CD4-positive, alpha-beta T cell treated with Interleukin-4 for 4 hours (primary cell): ENCODE results near the gene PRKCH.
"Not testable (repeated sequence)": the region's sequence is repeated elsewhere in the genome, so short reads cannot be mapped to it uniquely, and the experiment has no call there.

Source experiments
- DNase-seq: peaks from one replicate; pipeline ENCODE4 v3.0.0-alpha.2; 2020

PRKCH gene

DNA sequence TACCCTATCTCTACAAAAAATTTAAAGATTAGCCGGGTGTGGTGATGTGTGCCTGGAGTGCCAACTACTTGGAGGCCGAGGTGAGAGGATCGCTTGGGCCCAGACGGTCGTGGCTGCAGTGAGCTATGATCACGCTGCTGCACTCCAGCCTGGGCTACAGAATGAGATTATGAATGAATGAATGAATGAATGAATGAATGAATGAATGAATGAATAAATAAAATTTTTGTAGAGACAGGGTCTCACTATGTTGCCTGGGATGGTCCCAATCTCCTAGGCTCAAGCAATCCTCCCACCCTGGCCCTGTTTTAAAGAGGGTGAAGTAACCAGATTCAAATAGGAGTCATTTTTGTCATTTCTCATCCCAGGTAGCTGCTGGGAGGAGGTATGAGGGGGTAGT lies 197.7 kb downstream of the PRKCH start:
- no peak for DNase-seq

DNA sequence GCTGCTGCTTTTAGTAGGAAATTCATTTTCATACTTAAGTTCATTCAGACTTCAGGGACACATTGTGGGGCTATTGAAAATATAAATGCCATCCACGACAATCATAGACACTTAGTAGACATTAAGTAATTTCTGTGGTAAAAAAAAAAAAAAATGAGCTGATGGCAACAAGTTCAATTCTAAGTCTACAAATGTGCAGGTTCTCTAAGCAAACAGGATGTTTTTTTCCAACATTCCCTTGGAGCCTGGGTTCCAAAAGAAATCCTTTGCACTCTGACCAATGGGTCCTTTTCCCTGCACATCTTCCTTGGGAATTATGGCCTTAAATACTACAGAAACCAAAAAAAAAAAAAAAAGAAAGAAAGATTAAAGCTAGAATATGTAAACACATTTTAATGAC lies 198.4 kb downstream of the PRKCH start:
- DNase-seq: no peak

DNA sequence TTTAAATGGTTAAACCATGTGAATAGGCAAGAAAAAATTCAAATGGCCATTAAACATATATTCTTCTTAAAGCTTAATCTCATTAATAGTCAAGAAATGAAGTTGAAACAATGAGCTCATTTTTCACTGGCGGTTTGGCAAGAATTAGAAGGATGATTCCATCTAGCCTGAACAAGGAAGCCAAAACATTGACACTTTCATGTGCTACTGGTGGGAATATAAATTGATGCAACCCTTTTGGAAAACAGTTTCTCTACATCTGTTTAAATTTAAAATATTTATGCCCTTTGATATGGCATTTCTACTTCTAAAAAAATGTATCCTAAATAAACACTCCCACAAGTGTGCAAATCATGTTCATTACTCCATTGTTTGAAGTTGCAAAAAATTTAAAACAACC lies 199.2 kb downstream of the PRKCH start:
- DNase-seq: no peak

DNA sequence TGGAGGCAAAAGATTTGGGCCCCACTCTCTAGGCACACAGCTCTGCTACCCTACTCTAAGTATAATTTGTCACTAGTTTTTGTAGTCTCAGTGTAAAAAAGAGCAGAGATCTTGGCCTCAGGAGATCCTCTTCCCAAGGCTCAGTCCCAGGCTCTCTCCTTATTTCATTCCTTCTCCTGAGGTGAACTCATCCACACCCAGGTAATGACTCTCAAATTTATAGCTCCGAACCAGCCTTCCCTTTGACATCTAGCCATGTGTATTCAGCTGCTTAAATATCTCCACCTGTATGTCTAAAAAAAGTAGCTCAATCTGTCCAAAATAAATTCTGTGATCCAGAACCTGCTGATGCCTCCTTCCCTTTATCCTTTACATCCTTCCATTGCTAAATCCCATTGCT lies 200.4 kb downstream of the PRKCH start:
- no peak for DNase-seq

DNA sequence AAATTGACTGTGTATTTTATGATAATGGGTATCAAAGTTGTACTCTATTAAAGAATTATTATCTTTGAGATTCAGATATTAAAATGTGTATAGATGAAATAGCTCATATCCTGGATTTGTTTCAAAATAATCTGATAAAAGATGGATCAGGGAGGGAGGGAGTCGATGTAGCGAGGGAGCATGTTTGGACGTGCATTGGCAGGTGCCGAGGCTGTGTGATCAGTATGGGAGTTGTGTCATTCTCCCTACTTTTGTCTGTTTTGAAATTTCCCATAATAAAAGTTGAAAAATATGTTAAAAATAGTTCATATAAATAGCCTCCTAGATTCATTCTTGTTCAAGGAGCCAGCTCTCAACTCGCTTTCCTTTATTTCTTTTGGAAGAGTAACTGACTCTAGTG lies 202.4 kb downstream of the PRKCH start:
- DNase-seq: no peak

DNA sequence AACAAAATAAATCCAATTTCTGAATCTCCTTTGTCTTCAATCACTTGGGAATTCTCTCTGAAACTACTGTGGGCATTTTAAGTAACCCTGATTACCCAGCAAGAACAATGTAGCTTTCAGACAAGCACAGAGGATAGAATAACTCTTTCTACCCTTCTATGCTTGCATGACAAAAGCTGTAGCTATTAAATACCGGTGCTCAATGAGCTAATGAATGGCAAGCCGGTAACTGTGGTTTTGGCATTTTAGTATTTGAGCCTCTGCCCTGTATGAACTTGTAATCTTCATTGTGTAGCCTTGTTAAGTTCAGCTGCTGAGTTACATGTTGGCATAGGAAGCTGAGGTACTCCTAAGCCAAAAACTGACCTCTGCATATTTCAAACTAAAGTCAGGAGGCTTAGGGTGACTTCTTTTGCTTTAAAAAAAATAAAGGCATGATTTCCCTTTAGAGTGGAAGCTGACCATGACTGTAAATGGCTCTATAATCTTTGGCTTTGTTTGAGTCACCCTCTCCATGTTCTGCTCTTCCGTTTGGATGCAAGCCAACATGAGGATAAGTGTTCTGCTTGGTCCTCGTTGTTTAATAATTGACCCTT lies 202.9 kb downstream of the PRKCH start:
- DNase-seq: no peak

DNA sequence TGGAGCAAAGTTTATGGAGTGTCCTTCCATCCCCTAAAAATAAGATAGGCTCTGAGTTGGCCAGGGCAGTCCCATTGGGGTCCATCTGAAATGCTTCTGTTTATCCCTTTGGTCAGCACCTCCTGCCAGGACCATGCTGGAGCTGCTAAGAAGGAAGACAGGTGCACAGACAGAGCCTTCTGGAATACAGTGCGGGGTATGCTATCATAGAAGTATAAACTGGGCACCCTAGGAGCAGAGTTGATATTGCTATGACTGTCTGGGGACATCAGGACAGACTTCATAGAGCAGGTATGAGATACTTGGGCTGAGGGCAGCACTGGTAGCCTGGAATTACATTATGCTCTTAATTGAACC lies 203.5 kb downstream of the PRKCH start:
- no peak for DNase-seq

DNA sequence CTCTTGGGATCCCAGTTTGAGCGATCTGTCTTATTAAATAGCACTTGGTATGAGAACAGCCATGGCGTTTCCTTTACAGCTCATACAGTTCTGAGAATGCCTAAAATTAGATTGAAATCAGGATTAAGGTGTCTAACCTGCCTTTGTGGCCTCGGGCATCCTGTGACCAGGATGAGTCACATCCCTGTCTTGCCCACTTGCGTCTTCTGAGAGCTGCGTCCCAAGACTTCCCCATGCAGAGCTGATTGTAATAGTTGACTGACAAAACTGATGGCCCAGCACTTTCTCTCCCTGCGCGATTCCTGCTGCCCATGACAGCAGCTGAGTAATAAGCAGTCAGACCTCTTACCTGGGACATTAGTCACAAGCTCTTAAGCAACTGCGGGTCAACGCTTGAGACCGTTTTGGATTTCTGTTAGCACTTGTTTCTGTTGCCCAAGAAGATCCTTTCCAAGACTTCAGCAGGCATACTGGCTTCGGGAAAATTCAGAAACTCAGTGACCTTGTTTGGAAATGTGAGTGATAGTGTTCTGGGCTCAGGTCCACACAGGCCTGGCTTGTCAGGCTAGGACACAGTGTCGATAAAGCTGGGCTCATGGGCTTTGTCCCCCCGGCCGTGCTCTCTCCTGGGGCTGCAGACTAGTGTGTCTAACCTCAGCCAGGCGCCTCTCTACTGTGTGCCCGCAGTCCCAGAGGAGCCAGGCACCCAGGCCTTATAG lies 204.1 kb downstream of the PRKCH start:
- peak; percentile 85 for DNase-seq

DNA sequence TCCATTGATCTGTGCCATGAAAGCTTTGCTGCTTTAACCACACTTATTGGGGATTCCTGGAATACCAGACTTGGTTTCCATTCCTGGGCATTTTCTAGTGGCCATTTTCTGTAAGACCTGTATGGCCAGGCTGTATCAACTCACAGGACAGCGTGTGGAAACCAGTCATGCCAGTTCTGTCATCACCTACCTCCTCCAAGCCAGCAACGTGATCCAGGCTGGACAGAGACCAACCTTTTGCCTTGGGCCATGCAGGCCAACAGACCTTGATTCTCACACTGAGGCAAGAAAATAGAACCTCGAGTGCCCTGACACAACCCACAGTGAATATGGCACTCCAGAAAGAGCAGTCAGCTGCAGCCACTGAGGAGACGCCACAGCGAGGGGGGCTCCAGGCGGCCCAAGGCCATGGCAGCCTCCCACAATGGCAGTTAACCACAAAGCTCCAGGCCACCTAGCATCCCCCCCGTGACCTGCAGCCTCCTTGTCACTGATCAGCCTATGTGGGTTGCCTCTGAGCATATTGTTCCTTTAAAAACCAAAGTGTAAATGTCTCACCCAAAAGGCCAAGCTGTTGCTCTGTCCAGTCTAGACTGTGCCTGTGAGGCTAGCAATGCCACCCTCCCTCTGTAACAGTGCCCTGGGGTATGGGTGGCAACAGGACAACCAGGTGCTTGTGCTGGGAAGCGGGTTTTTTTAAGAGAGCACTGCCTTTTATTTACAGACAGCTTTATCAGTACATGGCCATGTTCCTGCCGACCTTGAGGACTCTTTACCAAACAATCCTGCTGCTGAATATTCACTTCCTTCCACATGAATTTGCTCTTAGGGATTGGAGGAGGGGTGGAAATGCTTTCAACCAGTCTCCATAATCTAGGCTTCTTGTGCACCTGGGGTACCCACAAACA lies 205.3 kb downstream of the PRKCH start:
- DNase-seq: no peak

DNA sequence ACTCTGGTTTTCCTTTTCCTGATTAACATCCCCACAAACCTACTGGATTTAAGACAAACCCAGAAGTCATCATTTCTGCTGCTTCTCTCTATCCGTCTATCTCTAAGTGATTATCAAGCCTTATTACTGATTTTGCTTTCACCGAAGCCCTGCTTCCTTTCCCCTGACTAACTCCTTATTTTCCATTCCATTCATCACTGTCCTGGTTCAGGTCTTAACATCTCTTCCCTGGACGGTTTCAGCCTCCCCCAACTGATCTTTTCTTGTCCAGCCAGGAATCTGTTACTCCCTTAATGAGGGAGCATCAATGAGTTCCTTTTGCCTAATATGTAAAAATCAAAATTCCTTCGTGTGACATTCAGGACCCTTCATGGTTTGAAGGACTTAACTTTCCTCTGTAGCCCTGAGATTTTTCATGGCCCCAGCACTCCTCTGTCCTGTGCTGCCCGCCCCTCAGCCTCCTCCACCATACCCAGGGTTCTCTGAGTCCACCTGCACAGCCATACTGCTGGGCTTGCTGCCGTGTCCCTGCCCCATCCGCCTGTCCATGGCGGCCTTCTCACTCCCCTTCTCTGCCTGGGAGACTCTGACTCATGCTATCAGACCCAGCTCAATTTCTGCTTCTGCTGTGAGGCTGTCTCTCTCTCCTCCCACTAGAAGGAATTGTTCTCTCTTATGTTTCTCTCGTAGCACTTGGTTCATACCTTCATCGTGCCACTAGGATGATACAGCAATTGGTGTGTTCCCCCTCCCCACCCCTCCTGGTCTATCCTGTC lies 206.1 kb downstream of the PRKCH start:
- DNase-seq: no peak

DNA sequence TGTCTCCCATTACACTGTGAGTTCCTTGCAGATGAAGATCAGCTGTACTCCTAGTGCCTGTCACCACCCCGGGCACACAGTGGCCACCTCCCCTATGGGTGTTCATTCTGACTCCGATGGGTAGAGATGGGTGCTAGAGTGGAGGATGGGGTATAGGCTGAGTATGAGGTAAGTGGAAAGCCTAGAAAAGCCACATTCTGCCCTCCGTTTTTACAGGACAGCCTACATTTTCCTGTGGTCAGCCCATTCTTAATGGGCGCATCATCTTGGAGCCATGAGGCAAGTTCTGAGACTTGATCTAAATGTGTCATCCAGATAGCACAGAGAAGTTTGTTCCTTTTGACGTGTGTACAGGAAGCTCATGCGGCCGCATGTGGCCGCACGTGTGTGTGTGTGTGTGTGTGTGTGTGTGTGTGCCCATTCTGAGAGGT lies 207.2 kb downstream of the PRKCH start:
- peak; percentile 36 for DNase-seq

DNA sequence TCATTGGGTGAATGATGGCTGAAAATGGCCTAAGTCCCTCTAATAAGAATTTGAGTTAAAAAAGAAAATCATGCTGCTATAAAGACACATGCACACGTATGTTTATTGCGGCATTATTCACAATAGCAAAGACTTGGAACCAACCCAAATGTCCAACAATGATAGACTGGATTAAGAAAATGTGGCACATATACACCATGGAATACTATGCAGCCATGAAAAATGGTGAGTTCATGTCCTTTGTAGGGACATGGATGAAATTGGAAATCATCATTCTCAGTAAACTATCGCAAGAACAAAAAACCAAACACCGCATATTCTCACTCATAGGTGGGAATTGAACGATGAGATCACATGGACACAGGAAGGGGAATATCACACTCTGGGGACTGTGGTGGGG lies 208.0 kb downstream of the PRKCH start:
- not testable (repeated sequence) for DNase-seq

DNA sequence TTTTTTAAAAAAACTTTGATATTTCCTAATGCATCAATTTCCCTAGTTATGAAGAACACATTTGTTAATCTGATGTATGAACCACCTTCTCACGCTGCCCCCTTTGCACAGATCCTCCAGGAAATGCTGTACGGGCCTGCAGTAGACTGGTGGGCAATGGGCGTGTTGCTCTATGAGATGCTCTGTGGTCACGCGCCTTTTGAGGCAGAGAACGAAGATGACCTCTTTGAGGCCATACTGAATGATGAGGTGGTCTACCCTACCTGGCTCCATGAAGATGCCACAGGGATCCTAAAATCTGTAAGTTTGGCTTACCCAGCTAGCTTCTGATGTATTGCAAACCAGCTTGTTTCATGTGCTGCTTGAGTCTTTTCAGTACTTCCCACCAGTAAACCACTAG lies 208.9 kb downstream of the PRKCH start:
- no peak for DNase-seq

DNA sequence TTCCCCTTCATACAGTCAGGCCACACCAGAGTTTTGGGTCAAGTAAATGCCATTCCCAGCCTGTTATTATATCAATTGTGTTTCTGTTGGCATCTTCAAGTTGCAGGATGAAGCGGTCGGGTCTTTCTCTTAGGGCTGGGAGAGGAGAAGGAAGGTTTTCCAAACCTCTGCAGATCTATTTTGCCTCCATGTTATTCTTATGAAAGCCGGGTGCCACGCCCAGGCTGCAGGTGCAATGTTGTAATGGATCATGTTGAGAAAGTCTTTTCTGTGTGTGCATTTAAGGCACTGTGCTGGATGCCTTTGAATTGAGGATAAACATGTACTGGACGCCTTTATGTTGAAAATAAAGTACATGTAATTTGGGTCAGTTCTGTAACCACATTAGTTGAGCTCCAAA lies 209.5 kb downstream of the PRKCH start:
- no peak for DNase-seq

DNA sequence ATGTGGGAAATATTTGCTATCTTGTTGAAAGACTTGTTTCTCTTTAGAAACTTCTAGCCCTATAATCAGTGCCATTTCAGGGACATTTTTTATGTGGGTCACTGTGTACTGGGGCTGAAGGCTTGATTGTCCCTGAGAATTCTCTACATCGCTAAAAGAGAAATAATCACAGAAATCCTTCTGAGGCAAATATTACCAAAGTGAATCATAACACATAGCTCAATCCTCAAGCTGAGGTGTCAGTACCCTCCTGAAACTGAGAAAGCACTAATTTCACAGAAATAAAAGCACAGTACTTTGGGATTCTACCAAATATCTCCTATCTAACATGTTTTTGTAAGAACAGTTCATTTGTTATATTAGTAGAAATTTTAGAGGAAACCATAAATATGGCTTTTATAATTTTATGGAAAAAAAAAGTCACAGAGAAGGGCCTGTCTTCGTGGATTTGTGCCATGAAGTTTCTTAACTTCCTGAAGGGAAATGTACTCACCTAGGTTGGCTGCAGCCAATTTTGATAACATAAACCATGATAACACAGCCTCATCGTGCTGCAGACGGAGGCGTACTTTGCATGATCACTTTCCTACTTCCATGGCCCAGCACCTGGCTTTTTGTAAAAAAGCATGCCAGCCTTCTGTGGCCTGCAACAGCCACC lies 210.2 kb downstream of the PRKCH start:
- DNase-seq: no peak

DNA sequence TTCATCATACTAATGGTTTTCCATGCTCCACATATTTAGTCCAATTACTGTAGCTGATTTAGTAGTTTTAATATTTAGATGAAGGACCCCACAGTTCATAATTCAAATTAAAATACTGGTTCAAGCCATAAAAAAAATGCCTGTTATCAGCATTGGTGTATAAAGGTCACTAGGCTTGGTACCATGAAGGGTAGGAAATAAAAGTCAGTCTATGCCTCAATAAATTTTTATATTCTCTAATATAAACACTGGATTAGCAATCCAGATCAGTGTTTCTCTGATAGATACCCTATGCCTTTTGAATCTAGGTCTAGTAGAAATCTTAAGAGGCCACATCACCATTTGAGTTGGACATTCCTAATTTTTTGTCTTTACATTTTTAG lies 210.7 kb downstream of the PRKCH start:
- DNase-seq: no peak

DNA sequence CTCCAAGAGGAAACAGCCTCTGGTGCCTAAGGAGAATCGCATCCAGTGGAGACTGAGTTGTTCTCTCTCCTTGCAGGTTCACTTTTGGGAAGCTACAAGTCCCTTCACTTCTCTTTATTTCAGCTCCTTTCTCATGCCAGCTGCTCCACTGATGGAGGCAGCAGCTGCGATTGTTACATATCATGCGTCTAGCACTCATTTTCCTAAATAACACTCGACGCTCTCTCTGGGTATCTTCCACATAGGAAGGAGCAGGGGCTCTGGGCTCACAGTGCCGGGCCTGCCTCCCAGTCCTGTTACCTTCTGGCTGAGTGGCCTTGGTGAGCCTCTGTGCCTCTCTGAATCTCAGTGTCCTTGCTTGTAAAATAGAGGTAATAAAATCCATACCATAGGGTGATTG lies 211.4 kb downstream of the PRKCH start:
- no peak for DNase-seq

DNA sequence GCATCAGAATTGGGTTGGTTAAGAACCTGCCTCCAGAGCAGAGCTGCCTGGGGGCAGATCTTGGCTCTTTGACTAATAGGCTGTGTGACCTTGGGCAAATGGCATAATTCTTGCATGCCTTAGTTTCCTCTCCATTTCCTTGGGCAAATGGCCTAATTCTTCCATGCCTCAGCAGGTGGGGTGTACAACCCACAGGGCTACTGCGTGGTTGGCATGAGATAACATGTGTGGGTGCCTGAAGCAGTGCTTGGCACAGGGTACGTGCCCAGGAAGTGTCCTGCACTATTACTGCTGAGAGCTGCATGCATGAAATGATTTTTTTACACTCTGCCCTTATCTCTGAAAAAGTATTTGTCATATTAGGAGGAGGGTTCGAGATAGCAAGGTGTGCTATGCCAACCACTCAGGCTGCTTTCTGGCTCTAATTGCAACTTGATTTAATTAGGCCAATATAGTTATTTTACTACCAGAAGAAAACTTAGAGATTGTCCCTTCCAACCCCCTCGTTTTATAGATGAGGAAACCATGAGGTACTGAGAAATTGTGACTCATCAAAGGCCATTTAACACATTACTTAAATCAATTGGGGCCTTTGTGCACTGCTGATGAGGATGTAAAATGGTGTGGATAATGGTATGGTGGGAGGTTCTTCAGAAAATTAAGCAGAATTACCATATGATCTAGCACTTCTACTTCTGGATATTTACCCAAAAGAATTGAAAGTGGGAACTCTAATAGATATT lies 212.3 kb downstream of the PRKCH start:
- peak; percentile 28 for DNase-seq

DNA sequence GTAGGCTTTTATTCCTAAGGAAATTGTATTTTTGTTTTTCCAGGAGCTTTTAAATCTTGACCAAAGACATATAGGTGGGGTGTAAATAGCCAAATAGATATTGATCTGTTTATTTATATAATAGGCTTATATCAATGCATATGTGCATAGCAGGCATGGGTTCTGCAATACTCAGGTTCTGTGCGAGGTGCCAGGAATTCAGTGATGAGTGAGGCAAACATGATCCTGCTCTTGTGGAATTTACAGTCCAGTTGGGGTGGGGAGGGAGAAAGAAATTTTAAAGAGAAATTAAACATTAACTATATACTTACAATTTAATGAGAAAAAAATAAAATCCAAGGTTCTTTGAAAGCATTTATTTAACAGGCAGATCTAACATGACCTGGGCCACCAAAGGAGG lies 213.7 kb downstream of the PRKCH start:
- DNase-seq: no peak

DNA sequence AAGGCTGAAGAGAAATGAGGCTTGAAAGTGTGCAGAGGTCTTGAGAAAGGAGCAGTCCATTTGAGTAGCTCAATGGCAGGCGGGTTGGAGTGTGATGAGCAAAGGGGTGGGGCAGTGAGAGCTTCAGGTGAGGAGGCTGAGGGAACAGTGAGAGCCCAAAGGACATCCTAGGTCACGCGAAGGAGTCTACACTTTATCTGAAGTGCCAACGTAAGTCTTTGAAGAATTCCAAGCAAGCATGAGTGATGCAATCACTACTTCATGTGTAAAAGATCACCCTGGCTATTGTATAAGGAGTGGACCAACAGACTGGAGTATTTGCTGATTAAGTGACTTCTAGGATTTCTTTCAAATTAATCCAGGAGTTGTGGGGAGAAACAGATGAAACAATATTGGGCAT lies 214.1 kb downstream of the PRKCH start:
- no peak for DNase-seq

DNA sequence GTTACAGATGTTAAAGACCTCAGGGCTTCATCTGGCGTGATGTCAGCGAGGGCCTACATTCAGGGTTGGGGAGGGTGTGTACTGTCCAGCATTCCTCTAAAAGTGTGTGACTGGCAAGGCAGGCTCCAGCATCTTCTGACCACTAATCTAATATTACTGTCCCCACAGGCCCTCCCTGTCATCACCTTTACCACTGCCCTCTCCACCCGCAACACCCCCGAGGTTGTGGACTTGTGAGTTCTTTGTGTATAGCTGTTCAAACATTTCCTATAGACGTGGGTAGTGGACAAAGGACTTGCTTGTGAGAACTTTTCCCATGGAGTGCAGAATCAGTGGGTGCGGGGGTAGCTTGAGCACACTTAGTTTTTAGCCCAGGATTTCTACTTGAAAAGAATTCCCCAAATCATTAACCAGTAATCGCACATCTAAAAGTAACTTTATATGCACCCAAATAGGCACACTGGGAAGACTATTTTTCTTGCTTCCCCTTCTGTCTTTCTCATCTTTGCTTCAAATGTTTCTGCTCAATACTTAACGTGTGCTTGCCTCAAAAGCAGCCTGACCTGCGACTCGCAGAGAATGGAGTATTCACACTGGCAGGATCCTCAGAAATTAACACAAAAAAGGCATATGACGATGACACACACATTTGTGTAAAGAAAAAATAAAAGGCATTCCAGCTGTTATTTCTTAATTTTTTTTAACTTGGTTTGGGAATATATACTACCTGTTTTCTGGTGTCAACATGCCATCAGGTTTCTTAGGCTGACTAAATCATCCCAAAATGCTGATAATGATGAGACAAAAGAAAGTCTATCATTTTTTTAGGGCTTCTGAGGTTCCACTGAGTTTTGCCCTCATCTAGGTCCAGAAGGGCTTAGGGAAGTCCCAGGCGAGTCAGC lies 215.5 kb downstream of the PRKCH start:
- DNase-seq: no peak
